ENCODE measurements around the gene KIAA1671.

KIAA1671 gene

GRCh38 chr22:25119609-25120008 lies 167.1 kb downstream of the KIAA1671 start:
- in situ Hi-C loops (cut with MboI; ENCODE audit: low sequenced_read_pairs, unreplicated experiment): no loop called here
- TF ChIP-seq CTCF (IDR thresholded peaks at IDR 0.05; ENCODE audit: borderline replicate concordance, control extremely low read depth, extremely low read depth, insufficient read depth, missing control alignments): no peak
- no peak for DNase-seq (ENCODE audit: low spot score)

GRCh38 chr22:25120093-25120561 lies 167.6 kb downstream of the KIAA1671 start:
- in situ Hi-C loops (cut with MboI; ENCODE audit: low sequenced_read_pairs, unreplicated experiment): no loop called here
- DNase-seq (ENCODE audit: low spot score): no peak
- no peak for TF ChIP-seq CTCF (IDR thresholded peaks at IDR 0.05; ENCODE audit: borderline replicate concordance, control extremely low read depth, extremely low read depth, insufficient read depth, missing control alignments)

DNA sequence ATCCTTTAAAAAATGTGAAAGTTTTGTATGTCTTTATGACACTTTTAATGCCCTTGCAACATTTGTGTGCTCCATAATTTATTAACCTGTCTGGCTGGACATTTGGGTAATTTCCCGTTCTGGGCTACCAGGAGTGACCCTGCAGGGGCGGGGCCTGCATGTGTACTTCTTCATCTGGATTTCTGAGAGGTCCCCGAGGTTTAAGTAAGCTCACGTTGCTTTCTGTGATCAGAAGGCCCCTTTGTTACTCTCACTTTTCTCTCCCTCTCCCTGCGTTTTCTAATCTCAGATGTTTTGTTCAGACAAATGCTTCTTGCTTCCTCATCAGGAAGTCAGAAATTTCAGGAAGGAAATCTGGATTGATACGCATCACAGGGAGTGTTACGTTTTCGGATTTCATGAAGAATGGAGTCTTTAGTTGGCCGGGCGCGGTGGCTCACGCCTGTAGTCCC lies 168.3 kb downstream of the KIAA1671 start:
- TF ChIP-seq CTCF (IDR thresholded peaks at IDR 0.05; ENCODE audit: borderline replicate concordance, control extremely low read depth, extremely low read depth, insufficient read depth, missing control alignments): no peak
- in situ Hi-C loops (cut with MboI; ENCODE audit: low sequenced_read_pairs, unreplicated experiment): no loop called here
- DNase-seq (ENCODE audit: low spot score): no peak

DNA sequence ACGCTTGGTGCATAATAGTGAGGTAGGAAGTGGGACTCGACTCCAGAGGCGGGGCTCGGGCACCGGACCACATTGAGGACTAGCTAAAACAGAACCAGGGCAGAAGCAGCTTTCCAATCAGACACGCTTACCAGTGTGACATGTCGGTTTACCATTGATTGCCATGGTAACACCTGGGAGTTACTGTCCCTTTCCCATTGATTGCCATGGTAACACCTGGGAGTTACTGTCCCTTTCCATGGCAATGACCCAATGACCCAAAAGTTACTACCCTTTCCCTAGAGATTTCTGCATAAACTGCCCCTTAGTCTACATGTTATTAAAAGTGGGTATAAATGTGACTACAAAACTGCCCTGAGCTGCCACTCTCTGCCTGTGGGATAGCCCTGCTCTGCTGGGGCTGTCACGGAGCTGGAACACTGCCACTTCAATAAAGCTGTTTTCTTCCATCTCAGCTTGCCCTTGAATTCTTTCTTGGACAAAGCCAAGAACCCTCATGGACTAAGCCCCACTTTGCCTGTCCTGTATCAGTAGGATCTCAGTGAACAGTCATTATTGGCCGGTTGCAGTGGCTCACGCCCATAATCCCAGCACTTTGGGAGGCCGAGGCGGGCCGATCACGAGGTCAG lies 169.7 kb downstream of the KIAA1671 start:
- DNase-seq (ENCODE audit: low spot score): no peak
- in situ Hi-C loops (cut with MboI; ENCODE audit: low sequenced_read_pairs, unreplicated experiment): no loop called here
- no peak for TF ChIP-seq CTCF (IDR thresholded peaks at IDR 0.05; ENCODE audit: borderline replicate concordance, control extremely low read depth, extremely low read depth, insufficient read depth, missing control alignments)

DNA sequence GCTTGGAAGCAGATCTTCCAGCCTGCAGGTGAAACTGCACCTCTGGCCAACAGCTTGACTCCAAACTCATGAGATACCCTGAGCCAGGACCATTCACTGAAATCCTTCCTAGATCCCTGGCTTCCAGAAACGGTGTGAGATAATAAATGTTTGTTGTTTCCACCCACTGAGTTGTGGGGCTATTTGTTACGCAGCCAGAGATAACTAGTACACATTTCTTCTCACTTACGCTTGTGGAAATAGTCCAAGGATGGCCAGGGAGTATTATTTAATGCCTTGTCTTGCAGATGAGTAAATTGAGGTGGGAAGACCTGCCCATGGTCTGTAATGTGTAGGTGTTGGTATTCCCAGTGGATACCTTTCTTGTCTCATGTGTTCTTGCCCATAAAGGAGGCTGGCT lies 171.2 kb downstream of the KIAA1671 start:
- no peak for DNase-seq (ENCODE audit: low spot score)
- in situ Hi-C loops (cut with MboI; ENCODE audit: low sequenced_read_pairs, unreplicated experiment): no loop called here
- TF ChIP-seq CTCF (IDR thresholded peaks at IDR 0.05; ENCODE audit: borderline replicate concordance, control extremely low read depth, extremely low read depth, insufficient read depth, missing control alignments): no peak

DNA sequence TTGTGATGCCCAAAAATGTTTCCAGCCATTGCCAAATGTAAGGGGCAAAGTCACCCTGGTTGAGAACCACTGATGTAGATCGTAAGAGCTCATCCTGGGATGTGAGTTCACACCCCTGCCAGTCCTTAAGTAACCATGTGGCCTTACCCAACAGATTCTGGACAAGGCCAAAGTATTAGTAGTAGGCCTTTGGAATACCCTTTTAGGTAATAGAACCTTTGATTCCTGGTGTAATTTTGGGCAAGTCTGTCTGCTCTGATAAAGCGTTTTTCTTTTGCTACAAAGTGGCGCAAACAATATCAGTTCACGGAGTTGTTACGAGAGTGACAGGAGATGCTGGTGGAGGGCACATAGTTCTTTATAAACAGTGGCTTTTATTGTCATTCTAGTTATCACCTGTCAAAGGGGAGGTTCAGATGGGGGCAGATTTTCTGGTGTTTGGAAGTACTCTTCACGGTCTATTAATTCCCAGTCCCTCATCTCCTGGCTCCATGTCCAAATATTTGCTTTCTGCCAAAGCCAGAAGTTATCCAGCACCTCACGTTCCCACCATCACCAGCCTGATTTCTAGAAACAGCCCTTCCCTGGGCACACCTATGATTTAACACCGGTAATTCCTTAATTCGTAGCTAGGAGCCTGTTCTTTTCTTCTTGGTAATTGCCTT lies 173.3 kb downstream of the KIAA1671 start:
- in situ Hi-C loops (cut with MboI; ENCODE audit: low sequenced_read_pairs, unreplicated experiment): no loop called here
- no peak for DNase-seq (ENCODE audit: low spot score)
- TF ChIP-seq CTCF (IDR thresholded peaks at IDR 0.05; ENCODE audit: borderline replicate concordance, control extremely low read depth, extremely low read depth, insufficient read depth, missing control alignments): no peak

All from GM13976 (cell line).